ENCODE results near the gene PDCD2. TPM values are rescaled to one million over a fixed set of nuclear protein-coding genes. Genes with fewer than 3 reads are reported as not detected.

The PDCD2 gene
- total and polyA plus RNA-seq, 3 experiments from 2014 or later: 115 to 158 (median 155) TPM

DNA sequence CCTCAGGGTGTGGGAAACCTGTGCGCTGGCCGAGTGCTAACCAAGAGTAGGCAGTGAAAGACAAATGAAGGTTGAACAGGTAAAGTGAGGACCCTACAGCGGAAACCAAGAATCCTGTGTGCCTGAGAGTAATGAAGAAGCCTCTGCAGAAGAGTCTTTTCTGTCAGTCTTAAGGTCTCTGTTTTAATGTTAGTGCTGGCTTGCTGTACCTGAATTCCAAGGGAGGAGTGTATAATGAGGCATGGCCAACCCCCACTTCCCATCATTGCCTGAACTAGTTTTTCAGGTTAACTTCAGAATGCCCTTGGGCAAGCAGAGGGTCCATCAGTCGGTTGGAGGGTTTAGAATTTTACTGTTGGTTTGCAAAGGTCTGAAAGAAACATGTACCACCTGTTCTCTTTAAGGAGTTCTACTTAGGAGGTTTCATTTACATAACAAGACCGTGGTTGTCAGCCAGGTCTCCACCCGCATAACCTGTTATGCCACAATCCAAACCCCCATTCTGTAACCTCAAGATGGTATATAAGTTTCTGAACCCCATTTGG is 589 bp upstream of the PDCD2 start:
- no peaks in the 10 kb centered on the region for H3K27me3 ChIP-seq (ENCODE audit: insufficient read depth, low read length, poor library complexity, severe bottlenecking)
- POLR2A ChIA-PET: interaction anchor here (0.9 to 2.0 kb wide), 2 partner anchors 14 to 32 kb away, joined by 3 to 43 read pairs; partner anchors contain the start of genes PSMB1 and TBP

DNA sequence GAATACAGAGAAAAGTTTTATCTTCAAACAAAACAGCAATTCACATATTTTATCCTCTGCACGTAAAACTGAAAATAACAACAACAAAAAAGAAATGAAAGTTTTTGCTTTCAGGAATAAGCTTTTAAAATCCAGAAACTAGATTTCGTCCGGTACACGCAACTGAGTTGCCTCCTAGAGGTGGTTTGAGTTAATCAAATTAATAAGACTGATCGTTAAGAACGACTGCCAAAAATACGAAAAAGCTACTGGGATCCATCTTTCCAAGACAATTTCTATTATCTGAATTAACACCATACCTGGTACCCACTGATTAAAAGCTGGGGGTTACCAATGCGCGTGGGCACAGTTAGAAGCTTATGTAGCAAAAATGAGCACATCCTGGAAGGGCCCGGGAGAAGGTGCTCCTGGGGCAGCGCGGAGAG is 669 bp downstream of the PDCD2 start:
- Histone ChIP-seq H3K36me3 (ENCODE audit: insufficient read depth, low read length) (peaks cover 20% of the 10 kb centered on the region), H3K4me3 (ENCODE audit: low read length) (peak overlapping the region; percentile 99), H3K4me1 (ENCODE audit: insufficient read depth, low read length) (peaks cover 21% of the 10 kb centered on the region), H3K27me3 (ENCODE audit: insufficient read depth, low read length, poor library complexity, severe bottlenecking) (no peaks in the 10 kb centered on the region), H3K9me3 (ENCODE audit: low read length) (no peaks in the 10 kb centered on the region), H3K27ac (ENCODE audit: low read depth, low read length) (peak overlapping the region; percentile 89)
- Mint-ChIP-seq H3K36me3 (peaks cover 0 to 58% (median 11%) of the 10 kb centered on the region in 3 donors), H3K27ac (peak overlapping the region; percentile 92 to 99 (median 96)), H3K27me3 (peaks cover 0 to 1% of the 10 kb centered on the region in 2 donors), H3K4me3 (peak overlapping the region; percentile 95 to 98 (median 96)), H3K9me3 (no peaks in the 10 kb centered on the region), H3K4me1 (peaks cover 30 to 40% (median 37%) of the 10 kb centered on the region in 3 donors)
- no peak for DNase-seq
- POLR2A ChIA-PET: interaction anchor here (0.7 to 2.0 kb wide), 5 partner anchors 8 to 882 kb away, joined by 3 to 43 read pairs (median 3); partner anchors contain the start of genes C6orf120, PSMB1, TBP and WDR27
- CTCF ChIA-PET: interaction anchor here (0.9 to 1.5 kb wide), 5 partner anchors 12 to 33 kb away, joined by 3 to 10 read pairs (median 4); partner anchors contain the start of genes PSMB1 and TBP

More for the DNA sequence above, 589 bp upstream of the PDCD2 start:
- H3K27ac Mint-ChIP-seq: peak overlapping the region; percentile 97 to 99 (median 98)
- CTCF ChIA-PET: interaction anchor here (1.5 kb wide), 2 partner anchors 13 to 34 kb away, joined by 3 to 6 read pairs; no protein-coding TSS in a partner anchor
- H3K4me1 Mint-ChIP-seq: peaks cover 30 to 40% (median 37%) of the 10 kb centered on the region in 3 donors
- Histone ChIP-seq H3K36me3 (ENCODE audit: insufficient read depth, low read length) (peaks cover 19% of the 10 kb centered on the region), H3K4me3 (ENCODE audit: low read length) (peak overlapping the region; percentile 99), H3K27ac (ENCODE audit: low read depth, low read length) (peak overlapping the region; percentile 89), H3K9me3 (ENCODE audit: low read length) (no peaks in the 10 kb centered on the region), H3K4me1 (ENCODE audit: insufficient read depth, low read length) (peaks cover 21% of the 10 kb centered on the region)
- peak overlapping the region; percentile 95 to 98 (median 98) for H3K4me3 Mint-ChIP-seq
- H3K9me3 Mint-ChIP-seq: peaks cover 4 to 7% (median 7%) of the 10 kb centered on the region in 5 donors
- H3K36me3 Mint-ChIP-seq: peaks cover 4 to 46% (median 11%) of the 10 kb centered on the region in 3 donors
- peaks cover 8 to 11% of the 10 kb centered on the region in 2 donors for H3K27me3 Mint-ChIP-seq
- DNase-seq: no peak

DNA sequence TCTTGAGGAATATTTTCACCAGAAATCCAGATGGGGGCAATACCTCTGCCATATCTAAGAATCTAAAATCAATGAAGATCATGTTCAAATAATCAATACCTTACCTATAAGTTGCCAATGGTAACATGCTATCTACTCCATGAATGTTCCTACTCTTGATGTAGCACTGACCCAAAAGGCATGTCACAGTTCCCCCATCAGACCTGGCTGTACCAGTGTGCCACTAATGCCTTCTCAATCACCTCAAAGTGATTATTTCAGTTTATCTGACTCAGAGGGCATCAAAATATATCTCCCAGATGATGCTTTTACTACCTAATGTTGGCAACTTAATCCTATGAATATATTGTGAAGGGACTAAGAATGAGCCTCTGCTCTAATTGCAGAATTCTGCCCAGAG is 5.5 kb downstream of the PDCD2 start:
- Mint-ChIP-seq H3K27me3 (no peaks in the 10 kb centered on the region), H3K4me3 (no peak overlapping the region), H3K27ac (peak overlapping the region in 2 of 8 donors; percentile 2 to 17), H3K36me3 (peaks cover 0 to 91% (median 14%) of the 10 kb centered on the region in 3 donors), H3K9me3 (no peaks in the 10 kb centered on the region), H3K4me1 (peaks cover 20 to 29% (median 26%) of the 10 kb centered on the region in 3 donors)
- H3K4me1 ChIP-seq (ENCODE audit: insufficient read depth, low read length): peaks cover 12% of the 10 kb centered on the region
- no peak for DNase-seq
- CTCF ChIA-PET: no interaction called here
- POLR2A ChIA-PET: no interaction called here
- peaks cover 32% of the 10 kb centered on the region for H3K36me3 ChIP-seq (ENCODE audit: insufficient read depth, low read length)
- no peak overlapping the region for H3K27ac ChIP-seq (ENCODE audit: low read depth, low read length)
- no peaks in the 10 kb centered on the region for H3K27me3 ChIP-seq (ENCODE audit: insufficient read depth, low read length, poor library complexity, severe bottlenecking)
- no peak overlapping the region for H3K4me3 ChIP-seq (ENCODE audit: low read length)
- H3K9me3 ChIP-seq (ENCODE audit: low read length): no peaks in the 10 kb centered on the region

DNA sequence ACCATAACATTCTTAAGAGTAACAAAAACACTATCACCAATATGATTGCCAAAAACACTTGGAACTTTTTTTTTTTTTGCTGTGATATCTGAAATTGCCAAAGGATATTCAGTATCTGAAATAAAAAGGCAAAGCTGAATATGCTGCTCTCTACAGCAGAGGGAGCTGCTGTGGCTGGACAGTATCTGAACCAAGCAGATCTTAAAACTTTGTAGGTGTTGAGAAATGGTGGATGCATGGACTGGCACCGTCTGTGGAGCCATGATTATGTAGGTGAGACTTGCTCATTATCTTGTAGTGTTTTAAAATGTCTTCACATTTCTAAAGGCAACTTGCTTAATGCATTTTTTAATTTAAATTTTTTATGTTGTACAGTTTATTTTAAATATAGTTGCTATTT is 9.2 kb downstream of the PDCD2 start:
- Mint-ChIP-seq H3K27ac (no peak overlapping the region), H3K4me3 (no peak overlapping the region), H3K9me3 (no peaks in the 10 kb centered on the region), H3K4me1 (no peaks in the 10 kb centered on the region), H3K36me3 (peaks cover 0 to 90% (median 10%) of the 10 kb centered on the region in 3 donors), H3K27me3 (no peaks in the 10 kb centered on the region)
- no peak overlapping the region for H3K4me3 ChIP-seq (ENCODE audit: low read length)
- no peaks in the 10 kb centered on the region for H3K27me3 ChIP-seq (ENCODE audit: insufficient read depth, low read length, poor library complexity, severe bottlenecking)
- no peaks in the 10 kb centered on the region for H3K4me1 ChIP-seq (ENCODE audit: insufficient read depth, low read length)
- POLR2A ChIA-PET: interaction anchor here (0.8 kb wide), 1 partner anchor 8 kb away, joined by 3 read pairs; no protein-coding TSS in a partner anchor
- H3K27ac ChIP-seq (ENCODE audit: low read depth, low read length): no peak overlapping the region
- peaks cover 34% of the 10 kb centered on the region for H3K36me3 ChIP-seq (ENCODE audit: insufficient read depth, low read length)
- CTCF ChIA-PET: no interaction called here
- no peak for DNase-seq
- no peaks in the 10 kb centered on the region for H3K9me3 ChIP-seq (ENCODE audit: low read length)

DNA sequence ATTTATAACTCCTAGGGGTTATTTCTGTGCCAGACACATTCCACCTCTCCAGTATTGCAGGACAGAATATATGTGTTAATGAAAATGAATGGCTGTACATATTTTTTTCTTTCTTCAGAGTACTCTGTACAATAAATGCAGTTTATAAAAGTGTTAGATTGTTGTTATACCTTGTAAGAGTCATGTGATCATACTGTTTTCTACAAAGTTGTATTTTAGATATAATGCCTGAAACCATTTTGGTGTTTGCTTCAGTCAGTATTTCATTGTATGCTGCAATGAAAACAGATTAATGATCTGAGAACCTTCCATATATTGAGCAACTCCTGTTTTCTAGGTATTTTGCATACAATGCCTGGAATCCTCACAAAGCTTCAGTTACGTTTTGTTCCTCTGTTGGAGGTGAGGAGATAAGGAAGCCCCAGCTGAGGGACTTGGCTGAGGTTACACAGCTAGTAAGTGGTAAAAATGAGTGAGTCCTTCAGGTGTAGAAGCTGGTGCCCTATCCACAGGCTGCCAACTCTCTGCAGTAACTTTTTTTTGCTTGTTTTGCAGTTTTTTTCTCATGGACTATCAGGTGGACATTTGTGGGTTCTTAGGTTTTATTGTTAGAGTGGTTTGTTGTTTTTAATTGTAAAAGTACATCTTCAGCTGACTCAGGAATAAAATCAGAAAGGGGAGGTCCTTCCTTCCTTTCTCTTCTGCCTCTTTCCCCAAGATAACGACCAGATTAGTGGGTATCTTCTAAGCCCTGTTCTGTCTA is 11.6 kb downstream of the PDCD2 start:
- H3K9me3 Mint-ChIP-seq: no peaks in the 10 kb centered on the region
- Histone ChIP-seq H3K27me3 (ENCODE audit: insufficient read depth, low read length, poor library complexity, severe bottlenecking) (no peaks in the 10 kb centered on the region), H3K9me3 (ENCODE audit: low read length) (no peaks in the 10 kb centered on the region), H3K4me3 (ENCODE audit: low read length) (no peak overlapping the region), H3K36me3 (ENCODE audit: insufficient read depth, low read length) (peaks cover 40% of the 10 kb centered on the region), H3K4me1 (ENCODE audit: insufficient read depth, low read length) (no peaks in the 10 kb centered on the region), H3K27ac (ENCODE audit: low read depth, low read length) (no peak overlapping the region)
- POLR2A ChIA-PET: no interaction called here
- no peak overlapping the region for H3K4me3 Mint-ChIP-seq
- no peak for DNase-seq
- CTCF ChIA-PET: no interaction called here
- peaks cover 0 to 89% (median 17%) of the 10 kb centered on the region in 3 donors for H3K36me3 Mint-ChIP-seq
- no peaks in the 10 kb centered on the region for H3K4me1 Mint-ChIP-seq
- H3K27me3 Mint-ChIP-seq: no peaks in the 10 kb centered on the region
- peak overlapping the region in 2 of 8 donors; percentile 23 to 36 for H3K27ac Mint-ChIP-seq

DNA sequence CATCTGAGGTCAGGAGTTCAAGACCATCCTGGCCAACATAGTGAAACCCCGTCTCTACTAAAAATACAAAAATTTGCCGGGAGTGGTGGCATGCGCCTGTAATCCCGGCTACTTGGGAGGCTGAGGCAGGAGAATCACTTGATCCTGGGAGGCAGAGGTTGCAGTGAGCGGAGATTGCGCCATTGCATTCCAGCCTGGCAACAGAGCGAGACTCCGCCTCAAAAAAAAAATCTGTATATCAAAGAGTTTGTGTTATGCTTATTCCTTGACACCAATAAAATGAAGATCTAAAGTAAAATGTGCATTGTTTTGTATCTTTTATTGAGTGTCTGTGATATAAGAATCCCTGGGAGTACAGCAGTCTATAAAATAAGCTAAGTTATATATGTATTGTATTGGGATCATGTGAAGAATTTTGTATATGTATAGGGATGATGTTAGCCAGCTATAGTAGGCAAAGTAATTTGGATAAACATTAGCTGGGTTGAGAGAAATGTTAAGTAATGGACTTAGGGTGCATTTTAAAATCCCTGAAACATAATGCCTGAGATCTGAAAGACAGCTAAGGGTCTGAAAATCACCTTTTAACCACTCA is 19.4 kb downstream of the PDCD2 start:
- Mint-ChIP-seq H3K27me3 (no peaks in the 10 kb centered on the region), H3K4me1 (peaks cover 4 to 35% (median 29%) of the 10 kb centered on the region in 3 donors), H3K36me3 (peaks cover 0 to 84% (median 21%) of the 10 kb centered on the region in 3 donors), H3K27ac (no peak overlapping the region), H3K4me3 (no peak overlapping the region), H3K9me3 (no peaks in the 10 kb centered on the region)
- Histone ChIP-seq H3K4me1 (ENCODE audit: insufficient read depth, low read length) (no peaks in the 10 kb centered on the region), H3K36me3 (ENCODE audit: insufficient read depth, low read length) (peaks cover 42% of the 10 kb centered on the region), H3K9me3 (ENCODE audit: low read length) (no peaks in the 10 kb centered on the region), H3K27me3 (ENCODE audit: insufficient read depth, low read length, poor library complexity, severe bottlenecking) (no peaks in the 10 kb centered on the region), H3K27ac (ENCODE audit: low read depth, low read length) (no peak overlapping the region), H3K4me3 (ENCODE audit: low read length) (no peak overlapping the region)
- no peak for DNase-seq
- POLR2A ChIA-PET: no interaction called here
- CTCF ChIA-PET: interaction anchor here (1.0 kb wide), 1 partner anchor 19 kb away, joined by 3 read pairs; no protein-coding TSS in a partner anchor

DNA sequence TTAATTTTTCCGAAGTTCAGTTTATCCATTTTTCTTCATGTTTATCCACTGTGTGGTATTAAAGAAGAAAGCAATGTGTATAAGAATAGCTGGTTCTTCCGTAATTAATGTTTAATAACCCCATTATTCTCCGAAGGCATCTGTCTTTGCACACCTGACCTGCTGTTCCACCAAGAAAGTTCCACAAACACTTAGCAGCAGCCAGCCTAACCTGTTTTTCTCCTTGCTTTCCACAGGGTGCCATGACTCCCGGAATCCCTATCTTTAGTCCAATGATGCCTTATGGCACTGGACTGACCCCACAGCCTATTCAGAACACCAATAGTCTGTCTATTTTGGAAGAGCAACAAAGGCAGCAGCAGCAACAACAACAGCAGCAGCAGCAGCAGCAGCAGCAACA is 22.9 kb downstream of the PDCD2 start:
- Mint-ChIP-seq H3K36me3 (peaks cover 0 to 77% (median 23%) of the 10 kb centered on the region in 3 donors), H3K9me3 (no peaks in the 10 kb centered on the region), H3K4me1 (peaks cover 22 to 57% (median 48%) of the 10 kb centered on the region in 3 donors), H3K27me3 (no peaks in the 10 kb centered on the region), H3K4me3 (no peak overlapping the region), H3K27ac (no peak overlapping the region)
- H3K27me3 ChIP-seq (ENCODE audit: insufficient read depth, low read length, poor library complexity, severe bottlenecking): no peaks in the 10 kb centered on the region
- CTCF ChIA-PET: no interaction called here
- H3K27ac ChIP-seq (ENCODE audit: low read depth, low read length): no peak overlapping the region
- POLR2A ChIA-PET: no interaction called here
- DNase-seq: no peak
- no peaks in the 10 kb centered on the region for H3K4me1 ChIP-seq (ENCODE audit: insufficient read depth, low read length)
- no peak overlapping the region for H3K4me3 ChIP-seq (ENCODE audit: low read length)
- peaks cover 25% of the 10 kb centered on the region for H3K36me3 ChIP-seq (ENCODE audit: insufficient read depth, low read length)
- H3K9me3 ChIP-seq (ENCODE audit: low read length): no peaks in the 10 kb centered on the region

All from CD8-positive, alpha-beta memory T cell (primary cell).